AG04449 (cell line): ENCODE results near the gene CTNNBL1.
A peak's percentile ranks its signal among the peaks of the same experiment; 100 is the strongest.

Source experiments
- CTCF ChIA-PET: fragments of 350-600 bp; formaldehyde crosslinking; extraction: SDS; loops from one replicate; lab custom pipeline; 2021; ENCODE audit warnings: antibody characterized with exemption; lab: Yijun Ruan, JAX
- POLR2A ChIA-PET: fragments of 400-600, 350-600 bp; formaldehyde crosslinking; extraction: SDS; loops from one replicate; lab custom pipeline; 2020; ENCODE audit warnings: antibody characterized with exemption, inconsistent platforms; lab: Yijun Ruan, JAX
- DNase-seq: peaks from one replicate; pipeline ENCODE4 v3.0.0-alpha.2; 2010; ENCODE audit warnings: low read depth, low spot score
- H3K4me3 ChIP-seq: 2 replicates; pipeline ENCODE4 v1.5.1; 2011; ENCODE audit warnings: low read depth, mild to moderate bottlenecking, control low read depth, low read length
- TF ChIP-seq, protein P1 (sequence below): IDR thresholded peaks from one replicate; pipeline ENCODE4 v1.5.1; 2011; ENCODE audit warnings: mild to moderate bottlenecking, moderate library complexity, low read length, control low read depth, inconsistent platforms; ENCODE audit not compliant: insufficient read depth; ENCODE audit errors: missing control alignments

Gene CTNNBL1

DNA sequence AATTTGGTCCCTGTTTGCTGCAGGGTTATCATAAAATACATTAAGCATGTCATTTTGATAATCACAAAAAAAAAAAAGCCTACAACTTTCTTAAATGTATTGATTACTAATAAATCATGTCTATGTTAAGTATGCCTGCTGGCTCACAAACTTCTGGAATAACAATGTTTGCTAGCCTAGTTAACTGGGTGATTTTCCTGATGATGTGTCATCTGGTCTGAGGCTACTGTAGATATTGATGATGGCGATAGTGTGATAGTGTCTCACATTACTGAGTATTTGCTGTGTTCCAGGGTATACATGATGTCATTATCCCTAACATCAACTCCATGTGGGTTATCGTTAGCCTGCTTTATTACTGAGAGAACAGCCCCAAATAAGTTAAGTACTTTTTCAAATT lies 122.9 kb downstream of the CTNNBL1 start:
- DNase-seq, result no peak
- ChIA-PET CTCF (no interaction called here), POLR2A (no interaction called here)
- TF ChIP-seq, protein P1, sequence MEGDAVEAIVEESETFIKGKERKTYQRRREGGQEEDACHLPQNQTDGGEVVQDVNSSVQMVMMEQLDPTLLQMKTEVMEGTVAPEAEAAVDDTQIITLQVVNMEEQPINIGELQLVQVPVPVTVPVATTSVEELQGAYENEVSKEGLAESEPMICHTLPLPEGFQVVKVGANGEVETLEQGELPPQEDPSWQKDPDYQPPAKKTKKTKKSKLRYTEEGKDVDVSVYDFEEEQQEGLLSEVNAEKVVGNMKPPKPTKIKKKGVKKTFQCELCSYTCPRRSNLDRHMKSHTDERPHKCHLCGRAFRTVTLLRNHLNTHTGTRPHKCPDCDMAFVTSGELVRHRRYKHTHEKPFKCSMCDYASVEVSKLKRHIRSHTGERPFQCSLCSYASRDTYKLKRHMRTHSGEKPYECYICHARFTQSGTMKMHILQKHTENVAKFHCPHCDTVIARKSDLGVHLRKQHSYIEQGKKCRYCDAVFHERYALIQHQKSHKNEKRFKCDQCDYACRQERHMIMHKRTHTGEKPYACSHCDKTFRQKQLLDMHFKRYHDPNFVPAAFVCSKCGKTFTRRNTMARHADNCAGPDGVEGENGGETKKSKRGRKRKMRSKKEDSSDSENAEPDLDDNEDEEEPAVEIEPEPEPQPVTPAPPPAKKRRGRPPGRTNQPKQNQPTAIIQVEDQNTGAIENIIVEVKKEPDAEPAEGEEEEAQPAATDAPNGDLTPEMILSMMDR, result no peak
- H3K4me3 ChIP-seq, result no peak overlapping the region

DNA sequence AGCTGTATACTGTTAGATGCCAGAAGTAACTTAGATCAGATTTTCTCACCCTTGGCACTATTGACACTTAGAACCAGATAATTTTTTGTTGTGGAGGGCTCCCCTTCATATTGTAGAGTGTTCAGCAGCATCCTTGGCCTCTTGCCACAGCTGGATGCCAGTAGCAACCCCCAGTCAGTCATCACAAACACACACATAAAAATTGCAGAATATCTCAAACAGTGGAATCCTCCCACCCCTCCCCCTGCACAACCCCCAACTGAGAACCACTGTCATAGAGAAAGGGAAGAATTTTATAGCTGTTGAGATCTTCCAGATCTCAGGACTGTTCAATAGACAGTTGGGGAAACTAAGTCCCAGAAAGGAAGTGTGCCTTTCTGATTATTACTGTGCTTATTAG lies 127.9 kb downstream of the CTNNBL1 start:
- H3K4me3 ChIP-seq, result peak overlapping the region; percentile 32
- DNase-seq, result peak; percentile 24
- ChIA-PET CTCF (interaction anchor here (0.9 to 1.5 kb wide), 2 partner anchors 11 to 13 kb away, joined by 3 to 4 read pairs; no protein-coding TSS in a partner anchor), POLR2A (no interaction called here)
- TF ChIP-seq, protein P1, result no peak

DNA sequence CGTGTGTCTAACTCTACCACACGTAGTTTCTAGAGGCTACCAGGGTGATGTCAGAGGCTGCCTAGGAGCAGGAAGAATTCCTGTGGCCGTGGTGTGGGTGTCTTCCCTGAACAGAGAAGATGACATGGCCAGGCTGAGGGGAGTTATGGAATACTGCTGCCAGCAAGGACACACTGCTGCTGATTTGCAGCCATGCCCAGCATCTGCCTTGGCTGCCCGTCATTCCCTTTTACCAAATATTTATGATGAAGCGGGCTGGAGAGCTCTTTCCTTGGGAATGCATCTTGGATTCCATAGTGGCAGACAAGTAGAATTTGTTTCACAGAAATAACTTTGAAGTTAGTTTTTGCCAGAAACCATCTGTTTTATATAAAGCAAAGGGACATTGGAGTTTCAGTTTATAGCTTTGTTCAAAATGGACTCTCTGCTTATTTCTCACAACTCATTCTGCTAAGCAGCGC lies 128.3 kb downstream of the CTNNBL1 start:
- peak; percentile 87 for DNase-seq
- ChIA-PET CTCF (interaction anchor here (0.9 to 1.5 kb wide), 2 partner anchors 11 to 14 kb away, joined by 3 to 4 read pairs; no protein-coding TSS in a partner anchor), POLR2A (no interaction called here)
- TF ChIP-seq, protein P1, result no peak
- peak overlapping the region; percentile 32 for H3K4me3 ChIP-seq

DNA sequence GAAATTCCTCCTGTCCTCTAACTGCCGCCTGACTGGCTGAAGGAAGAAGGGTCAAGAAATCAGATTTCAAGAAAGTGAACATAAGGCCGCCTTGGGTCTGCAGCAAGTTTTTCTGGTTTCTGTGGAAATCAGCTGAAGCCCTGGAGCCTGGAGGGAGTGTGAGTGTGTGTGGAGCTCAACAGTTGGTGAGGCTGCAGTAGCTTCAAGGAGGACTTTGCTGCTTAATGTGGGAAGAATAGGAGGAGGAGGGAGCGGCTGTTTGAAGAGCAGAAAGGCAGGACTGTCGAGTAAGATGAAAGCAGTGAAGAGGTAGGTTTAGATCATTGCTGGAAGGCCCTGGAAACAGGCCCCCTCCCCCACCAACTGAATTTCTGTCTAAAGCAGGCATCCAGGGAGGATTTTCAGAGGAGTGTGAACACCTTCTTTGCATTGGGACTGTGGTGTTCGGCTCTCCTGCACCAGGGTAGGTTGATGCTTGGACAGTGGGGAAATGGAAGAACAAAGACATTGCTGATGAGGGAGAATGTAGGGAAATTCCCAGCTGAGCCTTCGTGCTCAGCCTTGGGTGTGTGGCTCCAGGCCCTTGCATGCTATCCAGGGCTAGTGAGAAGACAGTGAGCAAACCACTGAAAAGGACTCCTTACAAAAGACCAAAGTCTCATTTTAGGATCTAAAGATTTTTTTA lies 129.6 kb downstream of the CTNNBL1 start:
- no peak overlapping the region for H3K4me3 ChIP-seq
- peak; percentile 17 for DNase-seq
- ChIA-PET POLR2A (no interaction called here), CTCF (interaction anchor here (1.3 kb wide), 1 partner anchor 10 kb away, joined by 3 read pairs; no protein-coding TSS in a partner anchor)
- TF ChIP-seq, protein P1, result no peak

DNA sequence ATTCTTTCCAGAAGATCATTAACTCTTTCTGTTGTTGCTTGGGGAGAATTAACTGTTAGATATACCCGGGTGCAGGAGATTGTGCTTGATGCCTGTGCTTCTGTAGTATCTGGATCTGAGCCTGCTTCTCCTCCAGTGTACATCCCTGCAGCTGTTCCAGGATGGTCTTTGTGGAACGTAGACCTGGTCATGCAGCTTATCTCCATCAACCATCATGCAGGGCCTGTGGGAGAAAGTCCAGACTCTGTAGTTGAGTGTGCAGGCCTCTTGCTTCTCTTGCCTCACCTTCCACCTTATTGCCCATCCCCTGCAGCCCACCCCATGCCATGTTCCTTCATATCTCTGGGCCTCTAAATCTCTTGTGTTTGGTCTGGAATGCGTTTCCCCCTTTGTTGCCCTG lies 133.8 kb downstream of the CTNNBL1 start:
- CTCF ChIA-PET, result no interaction called here

DNA sequence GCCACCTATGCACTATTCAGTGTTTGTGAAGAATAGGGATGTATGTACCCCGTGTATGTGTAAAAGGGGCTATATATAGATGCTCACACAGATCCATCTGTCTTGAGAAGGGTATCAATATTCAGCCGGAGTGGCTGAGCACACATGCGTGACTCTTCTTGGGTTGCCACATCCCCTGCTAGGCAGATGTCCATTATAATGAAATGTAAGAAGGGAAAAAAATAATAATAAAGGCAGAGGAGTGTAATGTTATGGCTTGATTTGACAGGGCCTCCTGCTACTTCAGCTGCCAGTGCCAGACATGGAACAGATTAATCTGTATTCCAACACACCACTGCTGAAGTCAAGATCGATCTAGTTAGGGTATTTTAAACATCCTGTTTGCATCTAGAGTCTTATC lies 134.9 kb downstream of the CTNNBL1 start:
- TF ChIP-seq, protein P1, result no peak
- CTCF ChIA-PET, result interaction anchor here (1.4 kb wide), 1 partner anchor 22 kb away, joined by 3 read pairs; no protein-coding TSS in a partner anchor
- H3K4me3 ChIP-seq, result no peak overlapping the region
- POLR2A ChIA-PET, result no interaction called here
- no peak for DNase-seq

More for the DNA sequence above, 133.8 kb downstream of the CTNNBL1 start:
- no peak for DNase-seq
- no peak overlapping the region for H3K4me3 ChIP-seq
- POLR2A ChIA-PET, result no interaction called here
- TF ChIP-seq, protein P1, result no peak
